DND-41 (cell line): ENCODE data around the gene LGALS7.

Source experiments
- EZH2 ChIP-seq: IDR thresholded peaks from 3 replicates; pipeline ENCODE4 v1.6.1; 2012; ENCODE audit warnings: borderline replicate concordance, low read depth, mild to moderate bottlenecking, moderate library complexity, low read length, inconsistent platforms; ENCODE audit not compliant: severe bottlenecking
- TF ChIP-seq, protein P1 (sequence below): IDR thresholded peaks from 2 replicates; pipeline ENCODE4 v1.5.1; 2012; ENCODE audit warnings: borderline replicate concordance, low read length, moderate library complexity, mild to moderate bottlenecking; ENCODE audit not compliant: poor library complexity, severe bottlenecking; ENCODE audit errors: extremely low read depth

GRCh38 chr19:38800577-38801347, 27.4 kb upstream of the LGALS7 start:
- TF ChIP-seq, protein P1, sequence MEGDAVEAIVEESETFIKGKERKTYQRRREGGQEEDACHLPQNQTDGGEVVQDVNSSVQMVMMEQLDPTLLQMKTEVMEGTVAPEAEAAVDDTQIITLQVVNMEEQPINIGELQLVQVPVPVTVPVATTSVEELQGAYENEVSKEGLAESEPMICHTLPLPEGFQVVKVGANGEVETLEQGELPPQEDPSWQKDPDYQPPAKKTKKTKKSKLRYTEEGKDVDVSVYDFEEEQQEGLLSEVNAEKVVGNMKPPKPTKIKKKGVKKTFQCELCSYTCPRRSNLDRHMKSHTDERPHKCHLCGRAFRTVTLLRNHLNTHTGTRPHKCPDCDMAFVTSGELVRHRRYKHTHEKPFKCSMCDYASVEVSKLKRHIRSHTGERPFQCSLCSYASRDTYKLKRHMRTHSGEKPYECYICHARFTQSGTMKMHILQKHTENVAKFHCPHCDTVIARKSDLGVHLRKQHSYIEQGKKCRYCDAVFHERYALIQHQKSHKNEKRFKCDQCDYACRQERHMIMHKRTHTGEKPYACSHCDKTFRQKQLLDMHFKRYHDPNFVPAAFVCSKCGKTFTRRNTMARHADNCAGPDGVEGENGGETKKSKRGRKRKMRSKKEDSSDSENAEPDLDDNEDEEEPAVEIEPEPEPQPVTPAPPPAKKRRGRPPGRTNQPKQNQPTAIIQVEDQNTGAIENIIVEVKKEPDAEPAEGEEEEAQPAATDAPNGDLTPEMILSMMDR, result no peak
- no peak for TF ChIP-seq EZH2
